ENCODE data around the gene LRWD1.
A peak's percentile ranks its signal among the peaks of the same experiment; 100 is the strongest.
"Not testable (repeated sequence)": the region's sequence is repeated elsewhere in the genome, so short reads cannot be mapped to it uniquely, and the experiment has no call there.

LRWD1 gene

DNA sequence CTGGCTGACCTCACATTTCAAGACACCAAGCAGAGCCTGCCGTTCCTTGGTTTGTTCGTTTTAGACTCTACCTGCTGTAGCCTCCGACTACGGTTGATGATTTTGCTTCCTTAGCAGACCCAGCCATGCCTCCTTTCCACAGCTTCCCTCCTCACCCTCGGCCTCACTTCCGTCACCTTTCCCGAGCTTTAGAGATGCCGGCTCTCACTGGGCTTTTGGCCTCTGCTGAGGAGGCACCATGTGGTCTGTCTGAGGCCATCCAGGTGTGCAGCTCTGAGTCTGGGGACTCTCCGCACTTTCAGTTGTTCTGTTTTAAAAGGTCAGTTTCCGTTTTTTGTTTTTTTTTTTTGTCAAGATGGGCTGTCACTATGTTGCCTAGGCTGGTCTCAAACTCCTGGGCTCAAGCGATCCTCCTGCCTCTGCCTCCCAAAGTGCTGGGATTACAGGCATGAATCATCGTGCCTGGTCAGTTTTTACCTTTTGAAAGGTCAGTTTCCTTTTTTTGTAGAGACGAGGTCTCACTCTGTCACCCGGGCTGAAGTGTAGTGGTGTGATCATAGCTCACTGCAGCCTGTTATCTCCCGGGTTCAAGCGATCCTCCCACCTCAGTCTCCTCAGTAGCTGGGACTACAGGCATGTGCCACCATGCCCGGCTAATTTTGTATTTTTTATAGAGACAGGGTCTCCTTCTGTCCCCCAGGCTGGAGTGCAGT is 19.7 kb upstream of the LRWD1 start:
- DNase-seq: no peak

DNA sequence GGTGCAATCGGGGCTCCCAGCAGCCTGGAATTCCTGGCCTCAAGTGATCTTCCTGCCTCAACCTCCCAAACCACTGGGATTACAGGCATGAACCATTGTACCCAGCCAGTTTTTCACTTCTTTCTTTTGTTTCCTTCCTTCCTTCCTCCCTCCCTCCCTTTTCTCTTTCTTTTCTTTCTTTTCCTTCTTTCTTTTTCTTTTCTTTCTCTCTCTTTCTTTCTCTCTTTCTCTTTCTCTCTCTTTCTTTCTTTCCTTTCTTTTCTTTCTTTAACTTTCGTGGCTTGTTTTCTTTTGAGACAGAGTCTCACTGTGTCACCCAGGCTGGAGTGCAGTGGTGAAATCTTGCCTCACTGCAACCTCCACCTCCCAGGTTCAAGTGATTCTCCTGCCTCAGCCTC is 19.1 kb upstream of the LRWD1 start:
- DNase-seq: no peak

DNA sequence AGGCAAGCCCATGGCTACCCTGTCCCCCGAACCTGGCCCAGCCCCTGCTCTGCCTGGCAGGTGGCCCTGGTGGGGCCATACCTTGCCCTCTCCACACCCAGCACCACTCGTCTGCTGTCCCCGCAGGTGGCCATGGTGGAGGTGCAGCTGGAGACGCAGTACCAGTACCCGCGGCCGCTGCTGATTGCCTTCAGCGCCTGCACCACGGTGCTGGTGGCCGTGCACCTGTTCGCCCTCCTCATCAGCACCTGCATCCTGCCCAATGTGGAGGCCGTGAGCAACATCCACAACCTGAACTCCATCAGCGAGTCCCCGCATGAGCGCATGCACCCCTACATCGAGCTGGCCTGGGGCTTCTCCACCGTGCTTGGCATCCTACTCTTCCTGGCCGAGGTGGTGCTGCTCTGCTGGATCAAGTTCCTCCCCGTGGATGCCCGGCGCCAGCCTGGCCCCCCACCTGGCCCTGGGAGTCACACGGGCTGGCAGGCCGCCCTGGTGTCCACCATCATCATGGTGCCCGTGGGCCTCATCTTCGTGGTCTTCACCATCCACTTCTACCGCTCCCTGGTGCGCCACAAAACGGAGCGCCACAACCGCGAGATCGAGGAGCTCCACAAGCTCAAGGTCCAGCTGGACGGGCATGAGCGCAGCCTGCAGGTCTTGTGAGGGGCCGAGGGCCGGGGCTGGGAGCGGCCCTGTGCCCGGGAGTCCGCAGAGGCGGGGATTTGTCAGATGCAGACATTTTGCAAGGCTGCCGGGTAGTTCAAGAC is 18.2 kb upstream of the LRWD1 start:
- DNase-seq: no peak

DNA sequence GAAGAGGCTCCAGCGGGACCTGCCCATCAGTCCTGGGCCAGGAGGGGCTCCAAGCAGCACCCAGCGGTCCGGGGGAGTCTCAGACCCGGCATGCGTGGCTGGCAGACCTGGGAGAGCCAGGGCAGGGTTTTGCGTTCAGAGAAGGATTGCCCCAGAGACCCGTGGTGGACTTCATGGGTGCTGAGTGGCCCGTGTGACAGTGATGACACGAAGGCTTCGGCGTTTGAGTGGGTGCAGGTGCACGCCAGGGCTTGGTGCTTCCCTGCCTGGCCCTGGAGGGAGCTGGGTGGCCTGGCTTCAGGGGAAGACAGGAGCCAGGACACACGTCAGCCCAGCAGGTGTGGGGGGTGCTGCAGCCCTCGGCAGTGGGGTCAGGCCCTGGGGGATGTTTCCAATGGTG is 17.5 kb upstream of the LRWD1 start:
- DNase-seq: no peak

DNA sequence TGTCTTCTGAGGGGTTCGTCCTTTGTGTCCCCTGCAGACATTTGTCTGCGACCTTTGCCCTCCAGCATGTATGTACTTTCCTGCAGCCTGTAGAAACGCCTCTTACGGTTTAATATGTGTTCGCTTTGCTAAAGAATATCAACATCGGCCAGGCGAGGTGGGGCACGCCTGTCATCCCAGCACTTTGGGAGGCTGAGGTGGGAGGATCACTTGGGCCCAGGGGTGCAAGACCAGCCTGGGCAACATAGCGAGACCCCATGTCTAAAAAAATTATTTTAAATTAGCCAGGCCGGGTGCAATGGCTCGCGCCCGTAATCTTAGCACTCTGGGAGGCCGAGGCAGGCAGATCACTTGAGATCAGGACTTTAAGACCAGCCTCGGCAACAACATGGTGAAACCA is 15.6 kb upstream of the LRWD1 start:
- no peak for DNase-seq

DNA sequence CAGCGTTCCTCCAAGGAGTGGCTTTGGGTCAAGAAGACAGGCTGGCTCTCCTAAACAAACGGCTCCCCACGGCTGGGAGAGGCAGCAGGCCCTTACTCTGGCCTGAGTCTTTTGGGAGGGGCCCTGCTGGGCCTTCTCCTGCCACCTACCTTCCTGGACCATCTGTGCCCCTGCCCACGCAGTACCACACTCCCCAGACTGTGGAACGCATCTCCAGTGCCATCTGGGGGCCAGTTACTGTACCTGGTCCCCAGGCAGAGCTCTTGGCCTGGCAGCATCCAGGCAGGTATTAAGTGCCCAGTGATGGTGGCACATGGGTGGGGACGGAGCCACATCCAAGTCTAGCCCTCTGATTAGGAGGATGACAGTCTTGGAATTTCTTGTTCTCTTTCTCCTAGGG is 14.5 kb upstream of the LRWD1 start:
- DNase-seq: peak; percentile 33

DNA sequence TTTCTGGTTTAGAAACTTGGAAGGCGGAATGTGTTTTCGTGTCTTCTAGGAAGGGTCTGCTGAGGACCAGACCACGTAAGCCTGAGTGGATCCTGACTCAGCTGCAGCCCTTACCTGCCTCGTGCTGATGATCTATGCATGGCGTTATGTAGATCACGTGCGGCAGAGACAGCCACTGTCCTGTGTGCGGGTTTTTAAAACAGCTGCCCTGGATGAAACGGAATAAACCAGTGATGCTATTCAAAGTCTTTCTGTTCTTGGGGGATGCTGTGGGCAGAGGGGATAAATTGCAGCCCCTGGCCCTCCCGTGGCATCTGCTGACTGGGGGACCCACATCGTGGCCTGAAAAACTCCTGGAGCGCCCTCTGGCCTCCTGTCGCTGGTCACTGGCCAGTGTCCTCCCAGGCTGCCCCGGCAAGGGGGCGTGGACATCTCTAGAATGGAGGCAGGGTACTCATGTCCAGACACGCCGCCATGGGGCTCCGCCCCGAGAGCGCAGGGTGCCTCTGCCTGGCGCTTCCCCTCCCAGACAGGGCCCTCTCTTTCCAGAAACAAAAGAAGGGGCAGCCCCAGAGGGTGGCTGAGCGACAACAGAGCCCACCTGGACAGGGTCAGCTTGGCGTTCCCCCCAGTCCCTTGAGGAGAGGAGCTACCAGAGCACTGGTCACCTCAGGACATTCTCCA is 13.3 kb upstream of the LRWD1 start:
- DNase-seq: no peak

DNA sequence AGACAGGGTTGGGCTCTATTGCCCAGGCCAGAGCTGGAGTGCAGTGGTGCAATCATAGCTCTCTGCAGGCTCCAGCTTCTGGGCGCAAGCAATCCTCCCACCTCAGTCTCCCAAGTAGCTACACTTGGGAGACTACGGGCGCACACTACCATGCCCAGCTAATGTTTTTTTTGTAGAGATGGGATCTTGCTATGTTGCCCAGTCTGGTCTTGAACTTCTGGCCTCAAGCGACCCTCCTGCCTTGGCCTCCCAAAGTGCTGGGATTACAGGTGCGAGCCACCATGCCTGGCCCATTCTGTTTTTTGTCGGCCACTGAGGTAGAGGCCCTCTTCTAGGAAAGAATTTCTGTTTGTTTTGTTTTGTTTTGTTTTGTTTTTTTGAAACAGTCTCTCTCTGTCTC is 12.3 kb upstream of the LRWD1 start:
- no peak for DNase-seq

DNA sequence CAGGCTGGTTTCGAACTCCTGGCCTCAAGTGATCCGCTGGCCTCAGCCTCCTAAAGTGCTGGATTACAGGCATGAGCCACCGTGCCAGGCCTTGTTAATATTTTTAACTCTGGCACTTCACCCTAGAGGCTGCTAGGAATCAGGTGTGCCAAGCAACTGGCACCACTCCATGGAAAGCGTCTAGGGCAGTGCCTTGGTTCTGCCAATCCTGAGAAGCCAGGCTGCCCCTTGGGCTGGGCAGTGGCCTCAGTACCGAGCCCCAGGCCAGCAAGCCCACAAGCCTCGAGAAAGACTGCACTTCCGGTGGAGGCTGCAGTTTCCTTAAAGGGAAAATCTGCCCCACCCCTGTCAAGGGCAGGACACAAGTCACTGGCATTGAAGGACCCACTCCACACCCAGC is 11.5 kb upstream of the LRWD1 start:
- no peak for DNase-seq

DNA sequence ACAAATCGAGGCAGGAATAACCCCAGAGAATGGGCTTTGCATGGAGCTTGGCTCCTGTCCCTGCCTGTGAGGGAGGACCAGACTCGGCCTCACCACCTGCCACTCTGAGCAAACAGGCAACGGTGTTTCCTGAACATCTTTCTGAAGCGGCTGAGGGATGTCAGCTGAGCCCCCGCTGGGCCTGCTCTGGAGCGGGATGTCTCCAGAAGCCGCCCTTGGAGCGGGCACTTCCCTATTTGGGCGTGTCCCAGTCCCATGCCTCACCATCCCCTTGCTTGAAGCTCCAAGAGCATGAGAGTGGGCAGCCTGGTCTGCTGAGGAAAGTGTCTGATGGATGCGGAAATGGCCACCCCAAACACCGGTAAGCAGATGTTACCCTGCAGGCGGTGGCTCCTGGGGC is 10.3 kb upstream of the LRWD1 start:
- no peak for DNase-seq

DNA sequence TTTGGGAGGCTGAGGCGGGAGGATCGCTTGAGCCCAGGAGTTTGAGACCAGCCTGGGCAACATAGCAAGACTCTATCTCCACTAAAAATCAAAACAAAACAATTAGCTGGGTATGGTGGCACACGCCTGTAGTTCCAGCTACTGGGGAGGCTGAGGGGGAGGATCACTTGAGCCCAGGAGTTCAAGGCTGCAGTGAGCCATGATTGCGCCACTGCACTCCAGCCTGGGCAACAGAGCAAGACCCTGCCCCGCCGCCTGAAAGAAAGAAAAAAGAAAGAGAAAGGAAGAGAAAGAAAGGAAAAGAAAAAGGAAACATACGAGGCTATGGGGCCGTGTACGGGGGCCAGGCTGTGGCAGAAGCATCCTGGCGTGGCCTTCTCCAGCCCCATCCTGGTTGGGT is 9.9 kb upstream of the LRWD1 start:
- DNase-seq: not testable (repeated sequence)

DNA sequence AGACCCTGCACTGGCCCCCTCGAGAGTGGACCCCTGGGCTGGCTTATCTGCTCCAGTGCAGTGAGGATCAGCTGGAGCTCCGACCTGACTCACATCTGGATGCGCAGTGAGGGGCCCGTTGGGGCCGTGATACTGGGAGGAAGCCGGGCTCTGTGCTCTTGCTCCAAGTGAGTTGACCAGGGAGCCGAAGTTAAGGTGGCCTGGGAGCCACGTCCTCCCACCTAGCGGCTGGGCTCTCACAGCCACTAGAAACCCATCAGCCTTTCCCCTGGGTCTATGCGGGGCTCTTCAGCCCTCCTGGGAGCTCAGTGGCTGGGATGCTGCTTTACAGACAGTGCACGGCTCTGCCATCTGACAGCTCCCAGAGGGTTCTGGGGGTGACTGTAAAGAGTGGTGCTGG is 9.2 kb upstream of the LRWD1 start:
- DNase-seq: no peak

DNA sequence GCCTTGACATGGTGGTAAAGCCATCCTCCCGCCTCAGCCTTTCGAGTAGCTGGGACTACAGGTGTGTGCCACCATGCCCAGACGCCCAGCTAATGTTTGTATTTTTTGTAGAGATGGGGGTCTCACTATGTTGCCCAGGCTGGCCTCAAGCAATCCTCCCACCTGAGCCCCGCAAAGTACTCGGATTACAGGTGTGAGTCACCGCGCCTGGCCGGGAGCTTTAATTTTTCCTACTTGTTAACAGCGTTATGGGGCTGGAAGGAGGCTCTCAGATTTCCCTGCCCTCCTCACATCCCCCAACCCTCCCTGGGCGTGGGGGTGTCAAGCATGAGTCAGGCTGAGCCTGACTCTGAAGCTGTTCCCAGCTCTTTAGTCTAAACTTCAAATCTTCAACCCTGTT is 8.5 kb upstream of the LRWD1 start:
- no peak for DNase-seq

DNA sequence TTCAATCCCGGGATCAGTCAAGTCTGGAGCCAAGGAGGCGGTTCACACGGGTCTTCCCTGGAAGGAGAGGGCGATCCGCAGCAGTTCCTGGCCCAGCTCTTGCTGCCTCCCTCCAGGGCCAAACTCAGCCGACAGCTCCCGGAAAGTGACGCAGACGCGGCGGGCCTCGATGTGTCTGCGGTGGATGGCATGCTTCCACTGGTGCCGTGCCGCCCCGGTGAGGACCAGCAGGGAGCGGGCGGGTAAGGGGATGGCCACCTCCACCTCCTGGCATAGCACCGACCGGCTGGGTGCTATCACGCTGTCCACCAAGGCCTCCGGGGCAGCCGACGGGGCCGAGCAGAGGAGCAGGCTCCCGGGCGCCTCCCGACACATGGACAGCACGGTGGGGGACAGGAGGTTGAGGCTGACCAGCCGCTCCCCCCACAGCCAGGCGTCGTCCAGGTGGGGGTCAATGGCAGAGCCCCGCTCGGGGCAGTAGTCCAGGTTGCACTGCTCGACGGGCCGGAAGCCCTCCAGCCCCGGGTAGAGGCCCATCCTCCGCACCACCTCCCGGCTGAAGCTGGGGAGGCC is 7.3 kb upstream of the LRWD1 start:
- no peak for DNase-seq

DNA sequence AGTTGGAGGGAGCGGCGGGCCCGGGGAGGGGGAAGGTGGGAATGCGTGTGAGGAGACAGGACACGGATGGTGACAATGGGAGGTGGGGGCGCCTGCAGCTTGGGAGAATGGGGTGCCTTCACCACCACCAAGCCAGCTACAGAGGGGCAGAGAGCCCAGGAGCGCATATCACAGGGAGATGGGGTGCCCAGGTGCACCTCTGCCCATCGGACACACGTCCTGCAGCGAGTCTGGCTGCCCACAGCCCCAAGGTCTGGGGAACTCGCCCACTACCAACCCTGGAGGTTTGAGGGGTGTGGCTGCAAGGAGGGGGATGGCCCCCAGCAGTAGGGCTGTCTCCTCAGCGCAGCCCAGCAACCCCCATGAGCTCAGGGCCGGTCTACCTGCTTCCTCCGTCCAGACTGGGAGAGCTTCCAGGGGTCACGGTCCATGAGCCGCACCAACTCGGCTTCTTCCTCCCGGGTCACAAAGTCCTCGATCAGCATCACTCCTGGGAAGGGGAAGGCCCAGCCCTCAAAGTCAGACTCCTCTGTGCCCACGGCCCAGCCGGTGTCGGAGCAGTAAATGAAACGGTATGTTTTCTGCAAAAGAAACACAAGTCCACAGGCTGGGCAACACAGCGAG is 5.5 kb upstream of the LRWD1 start:
- DNase-seq: no peak

DNA sequence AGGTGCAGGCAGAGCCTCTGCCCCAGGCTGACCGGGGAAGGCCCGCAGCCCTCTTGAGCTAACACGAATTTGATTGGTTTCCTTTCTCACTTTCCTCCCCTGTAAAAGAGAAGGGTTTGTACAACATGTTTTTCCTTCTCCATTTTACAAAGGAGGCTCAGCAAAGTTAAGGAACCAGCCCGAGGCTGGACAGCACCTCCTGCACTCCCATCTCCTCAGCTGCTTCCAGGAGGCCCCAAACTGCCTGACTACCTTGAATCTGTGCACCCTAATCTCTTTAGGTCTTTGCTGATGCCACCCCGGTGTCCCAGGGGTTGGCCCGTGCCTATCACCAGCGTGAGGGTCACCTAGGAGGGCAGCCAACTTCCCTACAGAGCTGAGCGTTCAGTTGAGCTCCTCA is 4.3 kb upstream of the LRWD1 start:
- no peak for DNase-seq

DNA sequence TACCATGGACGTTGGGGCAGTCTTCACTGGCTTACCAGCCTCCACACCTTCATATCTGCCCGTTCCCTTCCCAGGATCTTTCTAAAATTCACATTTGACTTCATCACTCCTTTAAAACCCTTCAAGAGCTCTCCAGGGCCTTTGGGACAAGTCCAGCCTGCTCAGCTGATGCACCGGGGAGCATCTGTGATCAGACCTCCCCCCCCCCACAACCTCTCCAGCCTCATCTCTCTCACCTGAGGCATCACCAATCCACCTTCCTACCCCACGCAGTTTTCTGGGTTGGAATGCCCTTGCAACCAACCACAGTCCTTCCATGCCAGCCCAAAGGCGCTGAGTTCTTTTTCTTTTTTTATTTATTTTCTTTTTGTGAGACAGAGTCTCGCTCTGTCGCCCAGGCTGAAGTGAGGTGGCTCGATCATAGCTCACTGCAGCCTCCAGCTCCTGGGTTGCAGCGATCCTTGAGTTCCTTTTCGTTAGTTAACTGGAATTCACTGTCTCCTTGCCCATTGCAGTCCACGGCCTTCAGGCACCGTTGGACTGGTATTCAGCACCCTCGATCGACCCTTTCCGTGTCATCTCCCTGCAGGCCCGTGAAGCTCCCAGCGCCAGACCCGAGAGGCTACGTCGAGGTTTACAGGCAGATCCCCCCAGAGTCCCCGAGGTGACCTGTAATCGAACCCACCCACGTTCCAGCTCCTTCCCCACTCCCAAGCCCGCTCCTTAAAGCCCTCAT is 775 bp upstream of the LRWD1 start:
- DNase-seq: no peak

DNA sequence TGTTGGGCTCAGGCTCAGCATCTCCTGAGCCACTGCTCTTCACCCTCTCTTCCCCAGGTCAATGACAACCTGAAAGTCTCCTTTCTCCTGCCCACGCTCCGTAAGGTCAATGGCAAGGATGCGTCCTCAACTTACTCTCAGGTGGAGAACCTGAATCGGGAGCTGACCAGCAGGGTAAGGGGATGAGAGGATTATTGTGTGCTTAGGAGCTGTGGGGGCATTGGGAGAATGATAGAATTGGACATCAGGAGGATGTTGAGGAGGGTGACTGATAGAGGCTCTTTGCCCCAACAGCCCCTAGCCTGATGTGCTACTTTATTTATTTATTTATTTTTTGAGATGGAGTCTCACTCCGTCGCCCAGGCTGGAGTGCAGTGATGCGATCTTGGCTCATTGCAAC is 1.3 kb downstream of the LRWD1 start:
- DNase-seq: no peak

DNA sequence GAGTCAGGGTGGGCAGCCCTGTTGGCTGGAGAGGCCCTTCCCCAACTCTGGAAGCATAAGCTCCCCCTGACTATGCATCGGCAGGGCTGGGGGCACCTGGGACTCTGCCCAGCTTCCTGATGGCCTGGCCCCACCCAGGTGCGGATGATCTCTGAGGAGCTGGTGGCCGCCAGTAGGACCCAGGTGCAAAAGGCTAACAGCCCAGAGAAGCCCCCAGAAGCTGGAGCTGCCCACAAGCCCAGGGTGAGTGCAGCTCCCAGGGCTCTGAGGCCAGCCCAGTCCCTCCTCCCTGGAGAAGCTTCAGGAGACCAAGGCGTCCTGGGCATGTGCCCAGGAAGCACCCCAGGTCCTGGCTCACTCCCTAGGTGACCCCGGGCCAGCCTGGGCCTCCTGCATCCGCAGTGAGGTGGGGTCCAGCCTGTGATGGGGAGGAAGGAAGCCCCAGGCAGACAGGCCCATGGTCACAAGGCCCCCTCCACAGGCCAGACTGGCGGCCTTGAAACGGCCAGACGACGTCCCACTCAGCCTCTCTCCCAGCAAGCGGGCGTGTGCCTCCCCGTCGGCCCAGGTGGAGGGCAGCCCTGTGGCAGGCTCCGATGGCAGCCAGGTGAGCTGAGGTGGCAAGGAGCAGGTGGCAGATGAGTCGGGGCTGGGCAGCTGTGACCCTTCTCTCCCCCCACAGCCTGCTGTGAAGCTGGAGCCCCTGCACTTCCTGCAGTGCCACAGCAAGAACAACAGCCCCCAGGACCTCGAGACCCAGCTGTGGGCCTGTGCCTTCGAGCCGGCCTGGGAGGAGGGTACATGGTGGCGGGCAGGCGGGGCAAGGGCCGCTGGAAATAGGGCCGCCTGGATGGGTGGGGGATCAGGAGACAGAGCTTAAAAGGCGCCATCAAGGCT is 3.0 kb downstream of the LRWD1 start:
- DNase-seq: no peak

DNA sequence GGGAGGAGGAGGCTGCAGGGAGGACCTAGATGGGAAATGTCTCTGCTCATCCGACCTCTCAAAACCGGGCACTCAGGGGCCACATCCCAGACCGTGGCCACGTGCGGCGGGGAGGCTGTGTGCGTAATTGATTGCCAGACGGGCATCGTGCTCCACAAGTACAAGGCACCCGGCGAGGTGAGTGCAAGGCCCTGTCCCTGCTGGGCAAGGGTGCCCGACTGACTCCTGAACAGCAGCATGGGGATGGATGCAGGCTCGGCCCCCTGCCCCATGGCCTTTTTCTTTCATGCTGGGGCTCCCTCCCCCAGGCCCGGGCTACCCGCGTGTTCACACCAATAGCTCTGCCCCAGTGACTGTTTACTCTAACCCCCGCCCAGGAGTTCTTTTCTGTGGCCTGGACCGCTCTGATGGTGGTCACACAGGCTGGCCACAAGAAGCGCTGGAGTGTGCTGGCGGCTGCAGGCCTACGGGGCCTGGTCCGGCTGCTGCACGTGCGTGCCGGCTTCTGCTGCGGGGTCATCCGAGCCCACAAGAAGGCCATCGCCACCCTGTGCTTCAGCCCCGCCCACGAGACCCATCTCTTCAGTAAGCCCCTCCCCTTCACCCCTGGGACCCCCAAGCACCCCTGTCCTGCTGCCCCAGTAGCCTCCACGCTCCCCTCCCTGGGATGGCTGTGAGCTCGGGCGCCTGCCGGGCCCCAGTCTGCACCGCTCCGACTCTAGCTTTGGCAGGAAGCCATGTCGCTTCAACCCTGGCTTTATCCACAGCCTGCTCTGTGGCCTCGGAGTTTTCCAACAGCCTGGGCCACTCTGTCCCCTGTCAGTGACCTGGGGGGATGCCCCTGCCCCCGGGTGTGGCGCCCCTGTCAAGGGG is 3.9 kb downstream of the LRWD1 start:
- DNase-seq: no peak

All from T-helper 9 cell (primary cell).